CD14-positive monocyte (primary cell): ENCODE data around the gene RTL1. TPM values are rescaled to one million over a fixed set of nuclear protein-coding genes. Genes with fewer than 3 reads are reported as not detected.

ENCODE experiments used
- DNase-seq, 3 donors: peaks; one replicate each; pipeline ENCODE4 v3.0.0-alpha.2; 2011 to 2022
- H2AFZ ChIP-seq: 2 replicates; pipeline ENCODE4 v1.6.0; 2012; ENCODE audit warnings: mild to moderate bottlenecking, low read depth, low read length, inconsistent platforms; ENCODE audit not compliant: insufficient read depth, poor library complexity, severe bottlenecking
- H3K27ac ChIP-seq, 2 donors: 1 replicate in 1 of 2; 2 replicates in 1 of 2; pipeline ENCODE4 v1.5.1; 2012 to 2013; ENCODE audit warnings: low read length in 2 of 2, control low read depth in 1 of 2, inconsistent platforms in 1 of 2, low read depth in 1 of 2, mild to moderate bottlenecking in 1 of 2
- H3K27me3 ChIP-seq, 2 donors: one replicate each; pipeline versions ENCODE4 v1.6.0 to v1.6.1; 2011 to 2013; ENCODE audit warnings: low read length in 2 of 2; ENCODE audit not compliant: control insufficient read depth in 2 of 2, insufficient read depth in 2 of 2
- H3K36me3 ChIP-seq, 2 donors: replicated peaks in 1 of 2; 1 replicate in 1 of 2; 2 replicates in 1 of 2; pipeline versions ENCODE4 v1.5.1 to v1.6.1; 2012 to 2013; ENCODE audit warnings: low read length in 2 of 2, control low read depth in 1 of 2, inconsistent platforms in 1 of 2, mild to moderate bottlenecking in 1 of 2; ENCODE audit not compliant: insufficient read depth in 2 of 2, control insufficient read depth in 1 of 2
- H3K4me1 ChIP-seq, 2 donors: 1 replicate in 1 of 2; 2 replicates in 1 of 2; pipeline versions ENCODE4 v1.5.1 to v1.6.1; 2012 to 2013; ENCODE audit warnings: low read length in 2 of 2, control low read depth in 1 of 2, inconsistent platforms in 1 of 2, mild to moderate bottlenecking in 1 of 2, moderate library complexity in 1 of 2; ENCODE audit not compliant: insufficient read depth in 2 of 2, control insufficient read depth in 1 of 2
- H3K4me2 ChIP-seq: replicated peaks from 2 replicates; pipeline ENCODE3; 2012; ENCODE audit warnings: low read length, moderate library complexity, mild to moderate bottlenecking; ENCODE audit not compliant: poor library complexity, severe bottlenecking; ENCODE audit errors: extremely low read depth
- H3K4me3 ChIP-seq, 3 experiments: fragments of 200-600 bp in 1 of 3; sonication (generic) in 1 of 3; replicated peaks in 1 of 3; 1 replicate in 2 of 3; 2 replicates in 1 of 3; pipeline ENCODE4 v1.5.1; 2011 to 2013; ENCODE audit warnings: low read length in 3 of 3, mild to moderate bottlenecking in 3 of 3, control low read depth in 2 of 3, low read depth in 2 of 3, inconsistent platforms in 1 of 3, moderate library complexity in 1 of 3
- H3K79me2 ChIP-seq: 2 replicates; pipeline ENCODE4 v1.6.0; 2012; ENCODE audit warnings: mild to moderate bottlenecking, control low read depth, inconsistent platforms, low read length, moderate library complexity; ENCODE audit not compliant: insufficient read depth
- H3K9ac ChIP-seq: 2 replicates; pipeline ENCODE4 v1.6.0; 2017; ENCODE audit warnings: low read length, mild to moderate bottlenecking; ENCODE audit not compliant: insufficient read depth, poor library complexity, severe bottlenecking
- H3K9me3 ChIP-seq, 2 donors: replicated peaks in 1 of 2; 1 replicate in 1 of 2; 2 replicates in 1 of 2; pipeline versions ENCODE4 v1.5.1 to v1.6.1; 2012 to 2013; ENCODE audit warnings: low read length in 2 of 2, control low read depth in 1 of 2; ENCODE audit not compliant: control insufficient read depth in 1 of 2, insufficient read depth in 1 of 2
- H4K20me1 ChIP-seq: 2 replicates; pipeline ENCODE4 v1.6.0; 2012; ENCODE audit warnings: mild to moderate bottlenecking, low read length, control low read depth, moderate library complexity; ENCODE audit not compliant: insufficient read depth
- H3K27ac Mint-ChIP-seq, 7 donors: one replicate each; pipeline ENCODE4 v1.8.0; 2020; ENCODE audit warnings: mild to moderate bottlenecking in 7 of 7, mixed read lengths in 7 of 7, moderate library complexity in 6 of 7, inconsistent platforms in 2 of 7
- H3K27me3 Mint-ChIP-seq, 3 donors: one replicate each; pipeline ENCODE4 v1.8.0; 2021 to 2022; ENCODE audit warnings: low read depth in 3 of 3, mild to moderate bottlenecking in 3 of 3, mixed read lengths in 3 of 3, moderate library complexity in 3 of 3, inconsistent platforms in 1 of 3
- H3K36me3 Mint-ChIP-seq, 2 donors: one replicate each; pipeline ENCODE4 v1.8.0; 2020; ENCODE audit warnings: mixed read lengths in 2 of 2, inconsistent platforms in 1 of 2, mild to moderate bottlenecking in 1 of 2
- H3K4me1 Mint-ChIP-seq: one replicate; pipeline ENCODE4 v1.8.0; 2020; ENCODE audit warnings: mild to moderate bottlenecking, mixed read lengths
- H3K4me3 Mint-ChIP-seq, 2 donors: one replicate each; pipeline ENCODE4 v1.8.0; 2020; ENCODE audit warnings: mild to moderate bottlenecking in 2 of 2, mixed read lengths in 2 of 2, moderate library complexity in 1 of 2
- H3K9me3 Mint-ChIP-seq, 7 donors: one replicate each; pipeline ENCODE4 v1.8.0; 2020 to 2022; ENCODE audit warnings: mixed read lengths in 7 of 7, mild to moderate bottlenecking in 6 of 7, moderate library complexity in 6 of 7, inconsistent platforms in 2 of 7
- CTCF ChIP-seq: fragments of 200-600 bp; IDR thresholded peaks from one replicate; pipeline ENCODE4 v1.8.0; 2022; ENCODE audit warnings: antibody characterized with exemption, mild to moderate bottlenecking
- WGBS: methylation state at CpG from one replicate; pipeline ENCODE4 v1.1.5; 2013; ENCODE audit warnings: missing lambda C conversion rate; ENCODE audit not compliant: insufficient coverage; 5-methylcytosine and 5-hydroxymethylcytosine counted together
- intact Hi-C, 2 donors: fragments of 100-400 bp; cut with micrococcal nuclease; formaldehyde crosslinking; loops; one replicate each; pipeline versions ENCODE4 v1.15.0 to v1.15.1; 2023
- polyA plus RNA-seq, 3 donors: library from polyadenylated mRNA; depleted of rRNA in 1 of 3; unstranded in 2 of 3; stranded (reverse) in 1 of 3; fragments of 300-500 nt in 2 of 3; fragments of >200 nt in 1 of 3; fragmentation: Illumina TruSeq in 2 of 3; gene quantifications; 1 replicate in 2 of 3; 2 replicates in 1 of 3; pipeline ENCODE4 v1.2.3, GENCODE V29; 2012 to 2021

RTL1 gene
- polyA plus RNA-seq, 3 donors: not detected

- no peak overlapping the region for H2AFZ ChIP-seq
- H3K4me1 Mint-ChIP-seq: peaks cover 6% of the 10 kb centered on the region
- H3K4me2 ChIP-seq: no peak overlapping the region
- H3K27me3 Mint-ChIP-seq: peaks cover 0 to 5% (median 4%) of the 10 kb centered on the region in 3 donors
- no peaks in the 10 kb centered on the region for H3K79me2 ChIP-seq
- no peak overlapping the region for H3K27ac Mint-ChIP-seq
- no peaks in the 10 kb centered on the region for H3K27me3 ChIP-seq
- no peaks in the 10 kb centered on the region for H4K20me1 ChIP-seq
- no peak overlapping the region for H3K4me3 ChIP-seq
- WGBS: 96% methylated on average over 7 of the region's 13 CpGs
- no peak overlapping the region for H3K27ac ChIP-seq
- DNase-seq: no peak
- intact Hi-C loops: no loop called here
- no peaks in the 10 kb centered on the region for H3K36me3 Mint-ChIP-seq
- no peak overlapping the region for H3K9ac ChIP-seq
- no peaks in the 10 kb centered on the region for H3K4me1 ChIP-seq
- H3K9me3 ChIP-seq: no peaks in the 10 kb centered on the region
- H3K9me3 Mint-ChIP-seq: peaks cover 0 to 4% (median 0%) of the 10 kb centered on the region in 7 donors
- H3K4me3 Mint-ChIP-seq: no peak overlapping the region
- no peaks in the 10 kb centered on the region for H3K36me3 ChIP-seq
- no peak for TF ChIP-seq CTCF
Measured at GRCh38 chr14:100867631-100868315, 35.7 kb downstream of the RTL1 start.

DNA sequence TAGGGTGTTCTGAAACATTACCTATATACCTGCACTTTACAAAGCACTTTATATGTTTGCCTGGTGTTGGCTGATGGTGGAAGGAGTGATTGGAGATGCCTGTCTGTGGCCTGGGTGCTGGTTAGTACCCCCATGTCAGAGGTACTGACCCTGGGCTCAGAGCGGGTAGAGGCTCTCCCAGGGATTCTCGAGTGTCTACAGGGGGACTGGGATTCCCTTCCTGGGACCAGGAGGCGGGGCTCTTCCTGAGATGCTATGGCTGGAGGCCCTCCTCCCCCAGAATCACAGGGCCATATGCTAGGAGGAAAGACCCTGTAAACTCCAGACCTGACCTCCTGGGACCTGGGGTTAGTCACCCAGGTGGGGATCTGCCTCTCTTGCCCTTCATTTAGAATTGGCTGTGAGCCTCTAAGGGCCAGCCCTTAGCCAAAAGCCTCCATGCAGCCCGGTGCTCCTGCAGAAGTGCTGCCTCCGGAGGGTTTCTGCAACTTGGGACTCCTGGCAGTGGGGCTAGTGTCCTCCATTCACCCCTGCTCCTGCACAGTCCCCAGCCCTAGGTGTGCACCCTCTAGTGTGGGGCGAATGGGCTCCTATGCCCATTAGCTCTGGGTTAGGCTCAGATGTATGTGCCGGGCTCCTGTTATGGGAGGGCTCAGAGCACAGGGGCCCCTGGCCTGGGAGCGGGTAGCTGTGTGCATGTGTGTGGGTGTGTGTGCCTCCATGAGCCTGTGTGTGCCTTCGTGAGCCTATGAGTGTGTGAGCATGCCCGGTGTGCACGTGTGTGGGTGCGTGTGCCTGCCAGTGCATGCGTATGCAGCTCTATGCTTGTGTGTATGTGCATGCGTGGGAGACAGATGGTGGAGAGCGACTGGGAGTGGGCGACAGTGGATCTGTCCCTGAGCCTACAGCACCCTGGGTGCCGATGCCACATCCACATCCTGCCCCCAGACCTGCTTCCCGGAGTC, 36.6 kb downstream of the RTL1 start:
- Histone ChIP-seq H3K9me3 (no peaks in the 10 kb centered on the region), H3K4me2 (no peak overlapping the region), H3K4me3 (no peak overlapping the region), H3K4me1 (no peaks in the 10 kb centered on the region), H3K27me3 (no peaks in the 10 kb centered on the region), H4K20me1 (no peaks in the 10 kb centered on the region), H2AFZ (no peak overlapping the region), H3K27ac (no peak overlapping the region), H3K9ac (no peak overlapping the region), H3K36me3 (no peaks in the 10 kb centered on the region), H3K79me2 (no peaks in the 10 kb centered on the region)
- WGBS: 86% methylated on average over 11 of the region's 18 CpGs
- Mint-ChIP-seq H3K9me3 (peaks cover 0 to 8% (median 0%) of the 10 kb centered on the region in 7 donors), H3K4me1 (peaks cover 4% of the 10 kb centered on the region), H3K36me3 (no peaks in the 10 kb centered on the region), H3K4me3 (no peak overlapping the region), H3K27me3 (peaks cover 0 to 6% (median 5%) of the 10 kb centered on the region in 3 donors), H3K27ac (no peak overlapping the region)
- no peak for TF ChIP-seq CTCF
- intact Hi-C loops: no loop called here
- no peak for DNase-seq
